Esophagus (tissue), 2 donors: ENCODE results near the gene EFTUD2. TPM values are rescaled to one million over a fixed set of nuclear protein-coding genes. Genes with fewer than 3 reads are reported as not detected.
A peak's percentile ranks its signal among the peaks of the same experiment; 100 is the strongest.

Experiments
- H3K27ac ChIP-seq, 2 donors: one replicate each; pipeline ENCODE4 v1.5.1; 2013; ENCODE audit warnings: low read depth in 2 of 2, mild to moderate bottlenecking in 2 of 2, inconsistent platforms in 1 of 2, low read length in 1 of 2, moderate library complexity in 1 of 2
- H3K27me3 ChIP-seq, 2 donors: one replicate each; pipeline ENCODE4 v1.6.1; 2013; ENCODE audit warnings: low read length in 2 of 2, control low read depth in 1 of 2, mild to moderate bottlenecking in 1 of 2; ENCODE audit not compliant: insufficient read depth in 2 of 2, control insufficient read depth in 1 of 2
- H3K36me3 ChIP-seq, 2 donors: one replicate each; pipeline ENCODE4 v1.6.1; 2013; ENCODE audit warnings: low read length in 1 of 2; ENCODE audit not compliant: control insufficient read depth in 2 of 2, insufficient read depth in 2 of 2
- H3K4me1 ChIP-seq, 2 donors: one replicate each; pipeline ENCODE4 v1.6.1; 2013; ENCODE audit warnings: low read length in 1 of 2; ENCODE audit not compliant: control insufficient read depth in 2 of 2, insufficient read depth in 2 of 2
- H3K4me3 ChIP-seq, 2 donors: one replicate each; pipeline ENCODE4 v1.5.1; 2013; ENCODE audit warnings: low read length in 2 of 2, mild to moderate bottlenecking in 2 of 2, low read depth in 1 of 2, moderate library complexity in 1 of 2
- H3K9me3 ChIP-seq, 2 donors: one replicate each; pipeline ENCODE4 v1.6.1; 2013; ENCODE audit warnings: mild to moderate bottlenecking in 2 of 2, low read depth in 1 of 2, low read length in 1 of 2, moderate library complexity in 1 of 2; ENCODE audit not compliant: control insufficient read depth in 2 of 2, insufficient read depth in 1 of 2
- WGBS, 2 donors: extraction: QIAGEN DNeasy Blood & Tissue Kit; methylation state at CpG; one replicate each; pipeline ENCODE4 v1.1.7; 2013; 5-methylcytosine and 5-hydroxymethylcytosine counted together
- polyA plus RNA-seq, 2 donors: library from polyadenylated mRNA; stranded (reverse); fragments of 200-250 nt; gene quantifications; one replicate each; pipeline ENCODE4 v1.2.3, GENCODE V29; 2013
- donor health status: healthy with polysubstance abuse.
- donor health status: Bipolar disorder and iron deficiency.

EFTUD2 gene
- polyA plus RNA-seq, 2 donors, result 15.8 to 38.4 TPM

DNA sequence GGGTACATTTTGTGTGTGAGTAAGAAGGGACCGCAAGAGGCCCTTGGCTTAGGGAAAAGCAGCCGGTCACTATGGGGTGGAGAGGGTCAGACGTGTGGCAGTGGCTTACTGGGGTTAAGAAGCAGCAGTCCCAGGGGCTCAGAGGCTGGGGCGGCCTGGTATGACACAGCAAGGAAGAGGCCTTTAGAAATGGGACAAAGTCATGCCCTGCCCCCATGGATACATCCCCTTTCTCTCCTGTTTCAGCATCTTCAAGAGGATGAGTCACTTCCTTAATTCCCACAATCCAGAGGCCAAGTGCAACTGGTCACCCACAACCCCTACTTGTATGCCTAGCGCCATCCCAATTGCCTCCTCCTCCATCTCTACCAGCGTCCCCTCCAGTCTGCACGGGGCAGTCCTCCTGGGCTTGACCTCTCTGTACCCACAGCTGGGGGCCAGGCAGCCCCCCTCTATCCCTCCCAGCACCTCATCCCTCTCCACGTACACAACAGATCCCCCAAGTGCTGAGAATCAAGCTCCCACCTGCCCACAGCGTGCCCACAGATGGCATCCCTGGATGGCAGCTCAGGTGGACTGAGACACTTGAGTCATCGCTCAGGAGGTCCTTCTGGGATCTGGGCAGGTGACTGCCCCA is 6.9 kb upstream of the EFTUD2 start:
- 75 to 77% methylated on average over 10 of the region's 10 CpGs for WGBS, 2 donors
- Histone ChIP-seq H3K9me3 (no peaks in the 10 kb centered on the region), H3K36me3 (no peaks in the 10 kb centered on the region), H3K27me3 (no peaks in the 10 kb centered on the region), H3K4me3 (no peak overlapping the region), H3K4me1 (no peaks in the 10 kb centered on the region), H3K27ac (no peak overlapping the region)

- Histone ChIP-seq H3K27me3 (no peaks in the 10 kb centered on the region), H3K27ac (no peak overlapping the region), H3K4me3 (no peak overlapping the region), H3K36me3 (no peaks in the 10 kb centered on the region), H3K4me1 (no peaks in the 10 kb centered on the region), H3K9me3 (no peaks in the 10 kb centered on the region)
- WGBS, 2 donors, result 81 to 86% methylated on average over 9 of the region's 9 CpGs
These were observed 6.1 kb upstream of the EFTUD2 start for GRCh38 chr17:44905006-44906000.

- H3K36me3 ChIP-seq, result no peaks in the 10 kb centered on the region
- H3K4me3 ChIP-seq, result no peak overlapping the region
- H3K27me3 ChIP-seq, result no peaks in the 10 kb centered on the region
- peaks cover 0 to 3% of the 10 kb centered on the region in 2 donors for H3K4me1 ChIP-seq
- 94 to 95% methylated on average over 35 of the region's 35 CpGs for WGBS, 2 donors
- no peaks in the 10 kb centered on the region for H3K9me3 ChIP-seq
- H3K27ac ChIP-seq, result no peak overlapping the region
These were observed 5.0 kb upstream of the EFTUD2 start for GRCh38 chr17:44904001-44904984.

- WGBS, 2 donors, result 64 to 69% methylated on average over 8 of the region's 8 CpGs
- Histone ChIP-seq H3K9me3 (no peaks in the 10 kb centered on the region), H3K36me3 (no peaks in the 10 kb centered on the region), H3K4me3 (no peak overlapping the region), H3K4me1 (peaks cover 0 to 3% of the 10 kb centered on the region in 2 donors), H3K27me3 (no peaks in the 10 kb centered on the region), H3K27ac (no peak overlapping the region)
These were observed 3.9 kb upstream of the EFTUD2 start for GRCh38 chr17:44903012-44903685.

GRCh38 chr17:44902135-44902760 is 3.0 kb upstream of the EFTUD2 start:
- Histone ChIP-seq H3K9me3 (no peaks in the 10 kb centered on the region), H3K4me3 (no peak overlapping the region), H3K36me3 (no peaks in the 10 kb centered on the region), H3K27ac (no peak overlapping the region), H3K4me1 (peaks cover 0 to 3% of the 10 kb centered on the region in 2 donors), H3K27me3 (no peaks in the 10 kb centered on the region)
- WGBS, 2 donors, result 83 to 89% methylated on average over 17 of the region's 17 CpGs

DNA sequence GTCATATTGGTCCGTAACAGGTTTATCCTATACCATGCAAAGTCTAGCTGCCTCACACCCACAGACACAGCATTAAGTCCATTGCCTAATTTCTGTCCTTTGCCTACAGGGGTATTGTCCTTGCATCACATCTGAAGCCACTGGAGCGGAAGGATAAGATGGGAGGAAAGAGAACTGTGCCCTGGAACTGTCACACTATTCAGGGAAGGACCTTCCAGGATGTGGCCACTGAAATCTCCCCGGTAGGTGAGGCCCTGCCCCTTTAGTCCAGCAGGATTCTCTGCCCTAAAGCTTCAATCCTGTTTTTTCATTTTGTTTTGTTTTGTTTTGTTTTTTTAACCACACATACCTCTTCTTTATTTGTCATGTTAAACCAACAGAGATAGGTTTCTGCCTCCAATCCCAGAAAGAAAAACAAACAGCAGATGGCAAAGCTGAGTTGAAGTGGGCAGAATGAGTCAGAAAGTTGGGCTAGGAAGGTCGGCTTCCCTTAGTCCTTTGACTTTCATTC is 2.2 kb upstream of the EFTUD2 start:
- no peaks in the 10 kb centered on the region for H3K36me3 ChIP-seq
- peaks cover 0 to 3% of the 10 kb centered on the region in 2 donors for H3K4me1 ChIP-seq
- H3K27me3 ChIP-seq, result no peaks in the 10 kb centered on the region
- H3K27ac ChIP-seq, result no peak overlapping the region
- WGBS, 2 donors, result 71 to 79% methylated on average over 4 of the region's 4 CpGs
- H3K9me3 ChIP-seq, result no peaks in the 10 kb centered on the region
- H3K4me3 ChIP-seq, result no peak overlapping the region

- WGBS, 2 donors, result 29 to 39% methylated on average over 3 of the region's 3 CpGs
- Histone ChIP-seq H3K27ac (no peak overlapping the region), H3K4me3 (no peak overlapping the region), H3K27me3 (no peaks in the 10 kb centered on the region), H3K36me3 (no peaks in the 10 kb centered on the region), H3K4me1 (peaks cover 0 to 3% of the 10 kb centered on the region in 2 donors), H3K9me3 (no peaks in the 10 kb centered on the region)
These were observed 1.6 kb upstream of the EFTUD2 start for GRCh38 chr17:44900894-44901293.

GRCh38 chr17:44898768-44899073 is 524 bp downstream of the EFTUD2 start:
- Histone ChIP-seq H3K27ac (peak overlapping the region; percentile 91 to 94), H3K27me3 (no peaks in the 10 kb centered on the region), H3K4me1 (peaks cover 0 to 3% of the 10 kb centered on the region in 2 donors), H3K9me3 (no peaks in the 10 kb centered on the region), H3K4me3 (peak overlapping the region; percentile 66 to 83), H3K36me3 (no peaks in the 10 kb centered on the region)
- WGBS, 2 donors, result 0% methylated on average over 7 of the region's 7 CpGs
